Measurements from ENCODE around the gene CES3. TPM values are rescaled to one million over a fixed set of nuclear protein-coding genes. Genes with fewer than 3 reads are reported as not detected.

CES3 gene
- total RNA-seq, 3 donors from 2014 or later = 0.10 to 0.30 TPM; not detected in 1

GRCh38 chr16:66921729-66922450, 39.2 kb upstream of the CES3 start:
- no peak for ATAC-seq
- Mint-ChIP-seq H3K4me3 (no peak overlapping the region), H3K36me3 (ENCODE audit: insufficient read depth) (no peaks in the 10 kb centered on the region), H3K4me1 (ENCODE audit: low read depth) (peaks cover 6% of the 10 kb centered on the region), H3K9me3 (no peaks in the 10 kb centered on the region), H3K27me3 (ENCODE audit: low read depth) (peaks cover 35% of the 10 kb centered on the region)
- DNase-seq = no peak

GRCh38 chr16:66923247-66923731, 37.8 kb upstream of the CES3 start:
- Mint-ChIP-seq H3K36me3 (ENCODE audit: insufficient read depth) (no peaks in the 10 kb centered on the region), H3K9me3 (no peaks in the 10 kb centered on the region), H3K4me1 (ENCODE audit: low read depth) (peaks cover 6% of the 10 kb centered on the region), H3K27me3 (ENCODE audit: low read depth) (peaks cover 35% of the 10 kb centered on the region), H3K4me3 (no peak overlapping the region)
- no peak for ATAC-seq
- no peak for DNase-seq

- H3K4me3 Mint-ChIP-seq = no peak overlapping the region
- no peaks in the 10 kb centered on the region for H3K9me3 Mint-ChIP-seq
- H3K27me3 Mint-ChIP-seq (ENCODE audit: low read depth) = peaks cover 35% of the 10 kb centered on the region
- ATAC-seq = no peak
- DNase-seq = no peak
- H3K36me3 Mint-ChIP-seq (ENCODE audit: insufficient read depth) = no peaks in the 10 kb centered on the region
- peaks cover 6% of the 10 kb centered on the region for H3K4me1 Mint-ChIP-seq (ENCODE audit: low read depth)
These were observed 37.2 kb upstream of the CES3 start for GRCh38 chr16:66923866-66924265.

GRCh38 chr16:66924527-66925321, 36.3 kb upstream of the CES3 start:
- peaks cover 35% of the 10 kb centered on the region for H3K27me3 Mint-ChIP-seq (ENCODE audit: low read depth)
- no peaks in the 10 kb centered on the region for H3K36me3 Mint-ChIP-seq (ENCODE audit: insufficient read depth)
- peaks cover 6% of the 10 kb centered on the region for H3K4me1 Mint-ChIP-seq (ENCODE audit: low read depth)
- ATAC-seq (peak; percentile 87 to 89), DNase-seq (peak; percentile 15)
- H3K4me3 Mint-ChIP-seq = peak overlapping the region; percentile 42
- H3K9me3 Mint-ChIP-seq = no peaks in the 10 kb centered on the region

- peak; percentile 24 for DNase-seq
- Mint-ChIP-seq H3K4me1 (ENCODE audit: low read depth) (peaks cover 6% of the 10 kb centered on the region), H3K36me3 (ENCODE audit: insufficient read depth) (no peaks in the 10 kb centered on the region), H3K27me3 (ENCODE audit: low read depth) (peaks cover 35% of the 10 kb centered on the region), H3K9me3 (no peaks in the 10 kb centered on the region), H3K4me3 (peak within 1 kb of the TSS; percentile 64)
- ATAC-seq = peak in 1 of 2 donors; percentile 7
These were observed 35.7 kb upstream of the CES3 start, which contains the start of gene RRAD for GRCh38 chr16:66925322-66925840. RRAD (minus strand) TSS chr16:66925535; CDS start chr16:66925179, 356 bp downstream.

GRCh38 chr16:66926171-66926947, 34.7 kb upstream of the CES3 start:
- Mint-ChIP-seq H3K4me1 (ENCODE audit: low read depth) (peaks cover 6% of the 10 kb centered on the region), H3K9me3 (no peaks in the 10 kb centered on the region), H3K36me3 (ENCODE audit: insufficient read depth) (peaks cover 2% of the 10 kb centered on the region), H3K4me3 (no peak overlapping the region), H3K27me3 (ENCODE audit: low read depth) (peaks cover 33% of the 10 kb centered on the region)
- DNase-seq (no peak), ATAC-seq (no peak)

- no peaks in the 10 kb centered on the region for H3K9me3 Mint-ChIP-seq
- no peak for DNase-seq
- no peak for ATAC-seq
- peaks cover 32% of the 10 kb centered on the region for H3K27me3 Mint-ChIP-seq (ENCODE audit: low read depth)
- H3K4me3 Mint-ChIP-seq = no peak overlapping the region
- peaks cover 8% of the 10 kb centered on the region for H3K36me3 Mint-ChIP-seq (ENCODE audit: insufficient read depth)
- peaks cover 10% of the 10 kb centered on the region for H3K4me1 Mint-ChIP-seq (ENCODE audit: low read depth)
These were observed 34.1 kb upstream of the CES3 start for GRCh38 chr16:66926961-66927436.

- no peak for ATAC-seq
- Mint-ChIP-seq H3K9me3 (no peaks in the 10 kb centered on the region), H3K4me1 (ENCODE audit: low read depth) (peaks cover 20% of the 10 kb centered on the region), H3K4me3 (no peak overlapping the region), H3K27me3 (ENCODE audit: low read depth) (peaks cover 25% of the 10 kb centered on the region), H3K36me3 (ENCODE audit: insufficient read depth) (peaks cover 18% of the 10 kb centered on the region)
- no peak for DNase-seq
These were observed 33.0 kb upstream of the CES3 start for GRCh38 chr16:66927918-66928649.

GRCh38 chr16:66928702-66929388, 32.2 kb upstream of the CES3 start:
- Mint-ChIP-seq H3K9me3 (no peaks in the 10 kb centered on the region), H3K4me1 (ENCODE audit: low read depth) (peaks cover 27% of the 10 kb centered on the region), H3K27me3 (ENCODE audit: low read depth) (peaks cover 17% of the 10 kb centered on the region), H3K4me3 (no peak overlapping the region), H3K36me3 (ENCODE audit: insufficient read depth) (peaks cover 25% of the 10 kb centered on the region)
- no peak for ATAC-seq
- no peak for DNase-seq

- Mint-ChIP-seq H3K27me3 (ENCODE audit: low read depth) (peaks cover 11% of the 10 kb centered on the region), H3K36me3 (ENCODE audit: insufficient read depth) (peaks cover 25% of the 10 kb centered on the region), H3K4me1 (ENCODE audit: low read depth) (peaks cover 34% of the 10 kb centered on the region), H3K4me3 (no peak overlapping the region), H3K9me3 (no peaks in the 10 kb centered on the region)
- ATAC-seq (no peak), DNase-seq (no peak)
These were observed 30.9 kb upstream of the CES3 start for GRCh38 chr16:66930189-66930588.

- H3K9me3 Mint-ChIP-seq = no peaks in the 10 kb centered on the region
- peak overlapping the region; percentile 99 for H3K4me3 Mint-ChIP-seq
- peaks cover 26% of the 10 kb centered on the region for H3K36me3 Mint-ChIP-seq (ENCODE audit: insufficient read depth)
- DNase-seq (no peak), ATAC-seq (no peak)
- H3K4me1 Mint-ChIP-seq (ENCODE audit: low read depth) = peaks cover 40% of the 10 kb centered on the region
- H3K27me3 Mint-ChIP-seq (ENCODE audit: low read depth) = no peaks in the 10 kb centered on the region
These were observed 29.4 kb upstream of the CES3 start for GRCh38 chr16:66931665-66932064.

GRCh38 chr16:66932076-66932475, 29.0 kb upstream of the CES3 start:
- H3K36me3 Mint-ChIP-seq (ENCODE audit: insufficient read depth) = peaks cover 27% of the 10 kb centered on the region
- DNase-seq = no peak
- H3K27me3 Mint-ChIP-seq (ENCODE audit: low read depth) = no peaks in the 10 kb centered on the region

GRCh38 chr16:66933776-66934137, 27.3 kb upstream of the CES3 start:
- Mint-ChIP-seq H3K4me1 (ENCODE audit: low read depth) (peaks cover 47% of the 10 kb centered on the region), H3K9me3 (no peaks in the 10 kb centered on the region), H3K27me3 (ENCODE audit: low read depth) (no peaks in the 10 kb centered on the region), H3K36me3 (ENCODE audit: insufficient read depth) (peaks cover 30% of the 10 kb centered on the region), H3K4me3 (peak overlapping the region; percentile 99)
- ATAC-seq (peak; percentile 71 to 76), DNase-seq (peak; percentile 57)

More at GRCh38 chr16:66932076-66932475, 29.0 kb upstream of the CES3 start:
- Mint-ChIP-seq H3K4me1 (ENCODE audit: low read depth) (peaks cover 43% of the 10 kb centered on the region), H3K4me3 (peak overlapping the region; percentile 99), H3K9me3 (no peaks in the 10 kb centered on the region)
- no peak for ATAC-seq

Data from activated T-cell treated with anti-CD3 and anti-CD28 coated beads, Interleukin-2, amount 50 U/mL, for 4 hours (primary cell).